Measurements from ENCODE around the gene PGLYRP2.
"Not testable (repeated sequence)": the region's sequence is repeated elsewhere in the genome, so short reads cannot be mapped to it uniquely, and the experiment has no call there.

Gene PGLYRP2

GRCh38 chr19:15488489-15489226 is 9.4 kb upstream of the PGLYRP2 start:
- Histone ChIP-seq H3K27me3 (replicated peaks; ENCODE audit: control insufficient read depth, insufficient read depth, low read length, poor library complexity, severe bottlenecking) (no peaks in the 10 kb centered on the region), H3K4me1 (ENCODE audit: control insufficient read depth, insufficient read depth, low read length, poor library complexity, severe bottlenecking) (no peaks in the 10 kb centered on the region), H3K4me3 (ENCODE audit: insufficient read depth, low read depth, low read length, poor library complexity, severe bottlenecking) (no peak overlapping the region), H3K9me3 (ENCODE audit: control insufficient read depth, low read length) (no peaks in the 10 kb centered on the region), H3K36me3 (ENCODE audit: control insufficient read depth, insufficient read depth, low read length) (no peaks in the 10 kb centered on the region), H3K27ac (ENCODE audit: insufficient read depth, low read length, poor library complexity, severe bottlenecking) (no peak overlapping the region)
- no peak for DNase-seq

DNA sequence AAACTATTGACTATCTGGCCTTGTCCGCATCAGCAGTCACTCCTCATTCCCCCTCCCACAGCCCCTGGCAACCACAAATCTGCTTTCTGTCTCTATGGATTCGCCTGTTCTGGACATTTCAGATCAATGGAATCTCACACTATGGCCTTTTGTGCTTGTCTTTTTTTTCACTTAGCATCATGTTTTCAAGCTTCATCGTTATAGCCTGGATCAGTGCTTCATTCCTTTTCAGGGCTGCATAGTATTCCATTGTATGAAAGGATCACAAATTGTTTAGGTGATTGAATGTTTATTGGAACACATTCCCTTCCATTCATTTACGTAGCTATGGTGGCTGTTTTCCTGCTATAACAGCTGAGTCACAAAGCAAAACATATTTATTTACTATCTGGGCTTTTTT is 7.7 kb upstream of the PGLYRP2 start:
- no peak for DNase-seq
- Histone ChIP-seq H3K27ac (ENCODE audit: insufficient read depth, low read length, poor library complexity, severe bottlenecking) (no peak overlapping the region), H3K4me3 (ENCODE audit: insufficient read depth, low read depth, low read length, poor library complexity, severe bottlenecking) (no peak overlapping the region), H3K4me1 (ENCODE audit: control insufficient read depth, insufficient read depth, low read length, poor library complexity, severe bottlenecking) (no peaks in the 10 kb centered on the region), H3K9me3 (ENCODE audit: control insufficient read depth, low read length) (no peaks in the 10 kb centered on the region), H3K27me3 (replicated peaks; ENCODE audit: control insufficient read depth, insufficient read depth, low read length, poor library complexity, severe bottlenecking) (no peaks in the 10 kb centered on the region), H3K36me3 (ENCODE audit: control insufficient read depth, insufficient read depth, low read length) (no peaks in the 10 kb centered on the region)

DNA sequence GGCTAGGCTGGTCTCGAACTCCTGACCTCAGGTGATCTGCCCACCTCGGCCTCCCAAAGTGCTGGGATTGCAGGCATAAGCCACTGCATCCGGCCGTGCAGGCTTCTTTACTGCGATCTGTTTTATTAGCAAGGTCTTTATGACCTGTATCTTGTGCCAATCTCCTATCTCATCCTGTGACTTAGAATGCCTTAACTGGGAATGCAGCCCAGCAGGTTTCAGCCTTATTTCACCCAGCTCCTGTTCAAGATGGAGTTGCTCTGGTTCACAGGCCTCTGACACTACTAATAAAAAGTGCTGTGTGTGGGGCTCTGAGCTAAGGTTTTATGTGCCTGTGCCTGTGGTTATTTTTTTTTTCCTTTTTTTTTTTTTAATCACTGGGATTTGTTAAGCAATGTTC is 6.5 kb upstream of the PGLYRP2 start:
- not testable (repeated sequence) for H3K27me3 ChIP-seq (replicated peaks; ENCODE audit: control insufficient read depth, insufficient read depth, low read length, poor library complexity, severe bottlenecking); H3K9me3 ChIP-seq (ENCODE audit: control insufficient read depth, low read length); H3K27ac ChIP-seq (ENCODE audit: insufficient read depth, low read length, poor library complexity, severe bottlenecking); H3K36me3 ChIP-seq (ENCODE audit: control insufficient read depth, insufficient read depth, low read length); H3K4me3 ChIP-seq (ENCODE audit: insufficient read depth, low read depth, low read length, poor library complexity, severe bottlenecking); H3K4me1 ChIP-seq (ENCODE audit: control insufficient read depth, insufficient read depth, low read length, poor library complexity, severe bottlenecking); DNase-seq

DNA sequence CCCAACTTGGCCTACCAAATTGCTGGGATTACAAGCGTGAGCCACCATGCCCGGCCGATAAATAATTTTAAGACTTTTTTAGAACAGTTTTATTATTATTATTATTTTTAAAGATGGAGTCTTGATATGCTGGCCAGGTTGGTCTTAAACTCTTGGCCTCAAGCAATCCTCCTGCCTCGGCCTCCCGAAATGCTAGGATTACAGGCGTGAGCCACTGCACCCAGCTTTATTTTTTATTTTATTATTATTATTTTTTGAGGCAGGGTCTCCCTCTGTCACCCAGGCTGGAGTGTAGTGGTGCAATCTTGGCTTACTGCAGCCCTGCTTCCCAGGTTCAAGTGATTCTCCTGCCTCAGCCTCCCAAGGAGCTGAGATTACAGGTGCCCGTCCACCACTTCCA is 1.7 kb upstream of the PGLYRP2 start:
- not testable (repeated sequence) for H3K27ac ChIP-seq (ENCODE audit: insufficient read depth, low read length, poor library complexity, severe bottlenecking); H3K36me3 ChIP-seq (ENCODE audit: control insufficient read depth, insufficient read depth, low read length); H3K4me1 ChIP-seq (ENCODE audit: control insufficient read depth, insufficient read depth, low read length, poor library complexity, severe bottlenecking); DNase-seq; H3K9me3 ChIP-seq (ENCODE audit: control insufficient read depth, low read length); H3K27me3 ChIP-seq (replicated peaks; ENCODE audit: control insufficient read depth, insufficient read depth, low read length, poor library complexity, severe bottlenecking); H3K4me3 ChIP-seq (ENCODE audit: insufficient read depth, low read depth, low read length, poor library complexity, severe bottlenecking)

- H3K9me3 ChIP-seq (ENCODE audit: control insufficient read depth, low read length) = no peaks in the 10 kb centered on the region
- H3K27ac ChIP-seq (ENCODE audit: insufficient read depth, low read length, poor library complexity, severe bottlenecking) = no peak overlapping the region
- H3K4me1 ChIP-seq (ENCODE audit: control insufficient read depth, insufficient read depth, low read length, poor library complexity, severe bottlenecking) = peaks cover 7% of the 10 kb centered on the region
- no peak for DNase-seq
- H3K36me3 ChIP-seq (ENCODE audit: control insufficient read depth, insufficient read depth, low read length) = no peaks in the 10 kb centered on the region
- H3K4me3 ChIP-seq (ENCODE audit: insufficient read depth, low read depth, low read length, poor library complexity, severe bottlenecking) = no peak overlapping the region
- no peaks in the 10 kb centered on the region for H3K27me3 ChIP-seq (replicated peaks; ENCODE audit: control insufficient read depth, insufficient read depth, low read length, poor library complexity, severe bottlenecking)
These were observed 3.0 kb downstream of the PGLYRP2 start for GRCh38 chr19:15476325-15476724.

DNA sequence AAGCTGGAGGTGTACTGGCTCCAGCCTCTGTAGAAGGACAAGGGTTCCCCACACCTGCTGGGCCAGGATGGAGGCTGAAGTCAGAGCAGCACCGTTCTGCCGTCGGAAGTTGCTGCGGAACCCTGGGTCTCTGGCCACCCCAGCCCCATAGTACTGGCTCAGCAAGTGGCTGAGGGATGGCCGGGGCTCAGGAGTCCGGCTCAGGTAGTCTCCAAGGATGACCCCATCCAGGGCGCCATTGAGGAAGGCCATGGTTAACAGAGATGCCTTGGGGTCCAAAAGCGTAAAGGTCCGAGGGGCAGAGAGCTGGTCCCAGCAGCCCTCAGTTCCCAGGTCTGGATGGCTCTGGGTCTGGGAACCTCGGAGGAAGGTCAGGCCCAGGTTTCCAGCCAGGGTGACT is 3.7 kb downstream of the PGLYRP2 start:
- no peak overlapping the region for H3K4me3 ChIP-seq (ENCODE audit: insufficient read depth, low read depth, low read length, poor library complexity, severe bottlenecking)

DNA sequence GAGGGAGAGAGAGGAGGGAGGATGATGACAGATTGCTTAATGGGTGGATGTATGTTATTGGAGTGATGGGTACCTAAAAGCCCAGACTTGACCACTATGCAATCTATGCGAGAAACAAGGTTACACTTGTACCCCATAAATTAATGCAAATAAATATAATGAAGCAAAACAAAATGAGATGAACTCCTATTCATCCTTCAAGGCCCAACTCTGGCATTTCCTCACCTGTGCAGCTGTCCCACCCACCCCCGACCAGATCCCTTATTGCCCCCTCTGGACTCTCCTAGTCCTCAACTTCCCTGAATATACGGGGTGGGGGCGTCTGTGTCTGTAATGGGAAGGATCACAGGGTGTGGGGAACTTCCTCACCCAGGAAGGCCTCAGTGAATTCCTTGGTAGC is 4.1 kb downstream of the PGLYRP2 start:
- Histone ChIP-seq H3K27ac (ENCODE audit: insufficient read depth, low read length, poor library complexity, severe bottlenecking) (no peak overlapping the region), H3K27me3 (replicated peaks; ENCODE audit: control insufficient read depth, insufficient read depth, low read length, poor library complexity, severe bottlenecking) (no peaks in the 10 kb centered on the region), H3K36me3 (ENCODE audit: control insufficient read depth, insufficient read depth, low read length) (no peaks in the 10 kb centered on the region), H3K4me3 (ENCODE audit: insufficient read depth, low read depth, low read length, poor library complexity, severe bottlenecking) (no peak overlapping the region), H3K9me3 (ENCODE audit: control insufficient read depth, low read length) (no peaks in the 10 kb centered on the region), H3K4me1 (ENCODE audit: control insufficient read depth, insufficient read depth, low read length, poor library complexity, severe bottlenecking) (peaks cover 7% of the 10 kb centered on the region)
- no peak for DNase-seq

More for the DNA sequence above, 3.7 kb downstream of the PGLYRP2 start:
- peaks cover 7% of the 10 kb centered on the region for H3K4me1 ChIP-seq (ENCODE audit: control insufficient read depth, insufficient read depth, low read length, poor library complexity, severe bottlenecking)
- H3K27me3 ChIP-seq (replicated peaks; ENCODE audit: control insufficient read depth, insufficient read depth, low read length, poor library complexity, severe bottlenecking) = no peaks in the 10 kb centered on the region
- no peaks in the 10 kb centered on the region for H3K9me3 ChIP-seq (ENCODE audit: control insufficient read depth, low read length)
- no peak for DNase-seq
- no peaks in the 10 kb centered on the region for H3K36me3 ChIP-seq (ENCODE audit: control insufficient read depth, insufficient read depth, low read length)
- H3K27ac ChIP-seq (ENCODE audit: insufficient read depth, low read length, poor library complexity, severe bottlenecking) = no peak overlapping the region

- DNase-seq; H3K27ac ChIP-seq (ENCODE audit: insufficient read depth, low read length, poor library complexity, severe bottlenecking); H3K9me3 ChIP-seq (ENCODE audit: control insufficient read depth, low read length); H3K27me3 ChIP-seq (replicated peaks; ENCODE audit: control insufficient read depth, insufficient read depth, low read length, poor library complexity, severe bottlenecking); H3K36me3 ChIP-seq (ENCODE audit: control insufficient read depth, insufficient read depth, low read length); H3K4me3 ChIP-seq (ENCODE audit: insufficient read depth, low read depth, low read length, poor library complexity, severe bottlenecking): not testable (repeated sequence)
- H3K4me1 ChIP-seq (ENCODE audit: control insufficient read depth, insufficient read depth, low read length, poor library complexity, severe bottlenecking) = peaks cover 16% of the 10 kb centered on the region
These were observed 5.5 kb downstream of the PGLYRP2 start for GRCh38 chr19:15473821-15474220.

- Histone ChIP-seq H3K36me3 (ENCODE audit: control insufficient read depth, insufficient read depth, low read length) (no peaks in the 10 kb centered on the region), H3K27me3 (replicated peaks; ENCODE audit: control insufficient read depth, insufficient read depth, low read length, poor library complexity, severe bottlenecking) (no peaks in the 10 kb centered on the region), H3K27ac (ENCODE audit: insufficient read depth, low read length, poor library complexity, severe bottlenecking) (no peak overlapping the region), H3K9me3 (ENCODE audit: control insufficient read depth, low read length) (no peaks in the 10 kb centered on the region), H3K4me3 (ENCODE audit: insufficient read depth, low read depth, low read length, poor library complexity, severe bottlenecking) (no peak overlapping the region), H3K4me1 (ENCODE audit: control insufficient read depth, insufficient read depth, low read length, poor library complexity, severe bottlenecking) (peaks cover 24% of the 10 kb centered on the region)
- no peak for DNase-seq
These were observed 7.6 kb downstream of the PGLYRP2 start for GRCh38 chr19:15471639-15472101.

DNA sequence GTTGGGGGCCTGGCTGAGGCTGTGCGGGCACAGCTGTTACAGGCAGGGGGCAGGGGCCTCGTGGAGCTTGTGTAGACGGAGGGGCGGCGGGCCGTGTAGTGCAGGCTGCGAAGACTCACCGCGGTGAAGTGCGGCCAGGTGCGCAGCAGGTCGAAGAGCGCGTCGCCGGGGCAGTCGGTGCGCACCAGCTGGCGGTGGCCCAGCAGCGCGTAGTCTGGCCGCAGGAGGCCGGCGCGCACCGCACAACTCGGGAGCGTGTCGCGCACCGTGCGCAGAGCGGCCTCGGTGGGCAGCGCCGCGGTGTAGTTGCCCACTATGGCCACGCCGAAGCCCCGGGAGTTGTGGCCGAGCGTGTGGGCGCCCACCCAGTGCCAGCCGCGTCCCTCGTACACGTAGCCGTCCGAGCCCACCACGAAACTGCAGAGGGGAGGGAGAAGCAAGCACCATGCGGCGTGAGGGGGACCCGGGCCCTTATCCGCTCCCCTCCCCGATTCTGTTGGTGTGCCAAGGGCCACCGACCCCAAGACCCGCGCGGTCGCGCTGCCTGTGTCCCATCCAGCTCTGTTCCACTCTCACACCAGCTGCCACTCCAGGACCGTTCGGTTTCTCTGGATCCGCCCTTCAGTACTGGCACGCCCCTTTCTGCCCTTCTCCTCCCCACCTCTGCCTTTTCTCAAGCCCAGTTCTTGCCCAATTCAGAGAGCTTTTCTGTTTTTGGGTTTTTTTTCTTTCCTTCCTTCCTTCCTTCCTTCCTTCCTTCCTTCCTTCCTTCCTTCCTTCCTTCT is 9.6 kb downstream of the PGLYRP2 start:
- Histone ChIP-seq H3K27ac (ENCODE audit: insufficient read depth, low read length, poor library complexity, severe bottlenecking) (no peak overlapping the region), H3K4me3 (ENCODE audit: insufficient read depth, low read depth, low read length, poor library complexity, severe bottlenecking) (peak overlapping the region; percentile 51), H3K36me3 (ENCODE audit: control insufficient read depth, insufficient read depth, low read length) (no peaks in the 10 kb centered on the region), H3K9me3 (ENCODE audit: control insufficient read depth, low read length) (no peaks in the 10 kb centered on the region), H3K4me1 (ENCODE audit: control insufficient read depth, insufficient read depth, low read length, poor library complexity, severe bottlenecking) (peaks cover 44% of the 10 kb centered on the region), H3K27me3 (replicated peaks; ENCODE audit: control insufficient read depth, insufficient read depth, low read length, poor library complexity, severe bottlenecking) (no peaks in the 10 kb centered on the region)
- DNase-seq = no peak

All from effector memory CD4-positive, alpha-beta T cell (primary cell).